C4-2B (cell line): ENCODE data around the gene CCDC97.

ENCODE experiments used
- ZFX ChIP-seq: fragments of 450-650 bp; IDR thresholded peaks from 2 replicates; pipeline ENCODE4 v1.6.1; 2017
- TF ChIP-seq, protein P1 (sequence below): fragments of 450-650 bp; conservative IDR thresholded peaks from 2 replicates; pipeline ENCODE4 v1.5.1; 2017; ENCODE audit warnings: mild to moderate bottlenecking

- TF ChIP-seq, protein P1, sequence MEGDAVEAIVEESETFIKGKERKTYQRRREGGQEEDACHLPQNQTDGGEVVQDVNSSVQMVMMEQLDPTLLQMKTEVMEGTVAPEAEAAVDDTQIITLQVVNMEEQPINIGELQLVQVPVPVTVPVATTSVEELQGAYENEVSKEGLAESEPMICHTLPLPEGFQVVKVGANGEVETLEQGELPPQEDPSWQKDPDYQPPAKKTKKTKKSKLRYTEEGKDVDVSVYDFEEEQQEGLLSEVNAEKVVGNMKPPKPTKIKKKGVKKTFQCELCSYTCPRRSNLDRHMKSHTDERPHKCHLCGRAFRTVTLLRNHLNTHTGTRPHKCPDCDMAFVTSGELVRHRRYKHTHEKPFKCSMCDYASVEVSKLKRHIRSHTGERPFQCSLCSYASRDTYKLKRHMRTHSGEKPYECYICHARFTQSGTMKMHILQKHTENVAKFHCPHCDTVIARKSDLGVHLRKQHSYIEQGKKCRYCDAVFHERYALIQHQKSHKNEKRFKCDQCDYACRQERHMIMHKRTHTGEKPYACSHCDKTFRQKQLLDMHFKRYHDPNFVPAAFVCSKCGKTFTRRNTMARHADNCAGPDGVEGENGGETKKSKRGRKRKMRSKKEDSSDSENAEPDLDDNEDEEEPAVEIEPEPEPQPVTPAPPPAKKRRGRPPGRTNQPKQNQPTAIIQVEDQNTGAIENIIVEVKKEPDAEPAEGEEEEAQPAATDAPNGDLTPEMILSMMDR, result no peak
- TF ChIP-seq ZFX, result no peak
Observed at GRCh38 chr19:41328157-41328841, 18.3 kb downstream of the CCDC97 start.
